Stimulated activated naive B cell treated with anti-CD40 and anti-IgM and Interleukin-4, amounts not matched to agents 10 μg/mL and 1 μg/mL and 100 μg/mL, for 72 hours (primary cell): ENCODE results near the gene HCRTR1.
A peak's percentile ranks its signal among the peaks of the same experiment; 100 is the strongest.

Experiments
- ATAC-seq, 2 donors: fragments of 150-1000 bp; cut with Tn5 transposase; replicated peaks; 2 replicates each; pipeline ENCODE4 v1.10.0; 2021; ENCODE audit warnings: moderate library complexity in 1 of 2
- DNase-seq: peaks from one replicate; pipeline ENCODE4 v3.0.0; 2021
- H3K27ac Mint-ChIP-seq: one replicate; pipeline ENCODE4 v1.8.0; 2022; ENCODE audit warnings: mild to moderate bottlenecking, mixed read lengths
- H3K27me3 Mint-ChIP-seq, 2 donors: one replicate each; pipeline ENCODE4 v1.8.0; 2022; ENCODE audit warnings: mixed read lengths in 2 of 2
- H3K36me3 Mint-ChIP-seq, 2 donors: one replicate each; pipeline ENCODE4 v1.8.0; 2022; ENCODE audit warnings: mixed read lengths in 2 of 2, mild to moderate bottlenecking in 1 of 2
- H3K4me1 Mint-ChIP-seq, 2 donors: one replicate each; pipeline ENCODE4 v1.8.0; 2022; ENCODE audit warnings: mixed read lengths in 2 of 2, mild to moderate bottlenecking in 1 of 2
- H3K4me3 Mint-ChIP-seq, 2 donors: one replicate each; pipeline ENCODE4 v1.8.0; 2022; ENCODE audit warnings: mild to moderate bottlenecking in 2 of 2, mixed read lengths in 2 of 2, moderate library complexity in 1 of 2
- H3K9me3 Mint-ChIP-seq, 2 donors: one replicate each; pipeline ENCODE4 v1.8.0; 2022; ENCODE audit warnings: mixed read lengths in 2 of 2, mild to moderate bottlenecking in 1 of 2

Gene HCRTR1

DNA sequence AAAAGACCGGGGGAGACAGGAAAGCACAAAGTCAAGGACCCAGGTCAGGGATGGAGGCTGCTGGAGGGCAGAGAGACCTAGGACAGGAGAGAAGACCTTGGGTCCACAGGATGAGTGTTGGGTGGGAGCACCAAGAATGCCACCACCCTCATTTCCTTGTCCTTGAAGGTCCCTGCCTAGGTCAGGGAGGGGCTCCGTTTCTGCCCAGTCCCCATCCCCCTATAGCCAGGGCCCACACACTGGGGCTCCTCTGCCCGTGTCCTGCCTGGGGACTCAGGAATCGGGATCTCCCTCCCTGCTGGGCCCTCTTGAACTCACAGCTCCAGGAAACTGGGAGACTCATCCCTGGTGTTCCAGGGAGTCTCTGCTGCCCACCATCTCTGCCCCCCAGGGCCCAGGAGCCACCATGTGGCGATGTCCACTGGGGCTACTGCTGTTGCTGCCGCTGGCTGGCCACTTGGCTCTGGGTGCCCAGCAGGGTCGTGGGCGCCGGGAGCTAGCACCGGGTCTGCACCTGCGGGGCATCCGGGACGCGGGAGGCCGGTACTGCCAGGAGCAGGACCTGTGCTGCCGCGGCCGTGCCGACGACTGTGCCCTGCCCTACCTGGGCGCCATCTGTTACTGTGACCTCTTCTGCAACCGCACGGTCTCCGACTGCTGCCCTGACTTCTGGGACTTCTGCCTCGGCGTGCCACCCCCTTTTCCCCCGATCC lies 40.6 kb upstream of the HCRTR1 start:
- Mint-ChIP-seq H3K36me3 (no peaks in the 10 kb centered on the region), H3K4me1 (peaks cover 8% of the 10 kb centered on the region in 2 donors), H3K9me3 (no peaks in the 10 kb centered on the region), H3K27ac (peak overlapping the region; percentile 49), H3K27me3 (peaks cover 14 to 25% of the 10 kb centered on the region in 2 donors), H3K4me3 (no peak overlapping the region)
- no peak for DNase-seq
- ATAC-seq: no peak

GRCh38 chr1:31577515-31578192 lies 39.8 kb upstream of the HCRTR1 start:
- no peak overlapping the region for H3K4me3 Mint-ChIP-seq
- H3K27ac Mint-ChIP-seq: no peak overlapping the region

GRCh38 chr1:31579374-31579773 lies 38.1 kb upstream of the HCRTR1 start:
- H3K4me1 Mint-ChIP-seq: peaks cover 6 to 7% of the 10 kb centered on the region in 2 donors

More at GRCh38 chr1:31577515-31578192, 39.8 kb upstream of the HCRTR1 start:
- Mint-ChIP-seq H3K9me3 (no peaks in the 10 kb centered on the region), H3K27me3 (peaks cover 14 to 25% of the 10 kb centered on the region in 2 donors), H3K36me3 (no peaks in the 10 kb centered on the region), H3K4me1 (peaks cover 6 to 7% of the 10 kb centered on the region in 2 donors)
- DNase-seq: no peak
- no peak for ATAC-seq

GRCh38 chr1:31580513-31580870 lies 37.0 kb upstream of the HCRTR1 start:
- ATAC-seq: no peak
- H3K27me3 Mint-ChIP-seq: peaks cover 9 to 13% of the 10 kb centered on the region in 2 donors
- no peak for DNase-seq
- H3K9me3 Mint-ChIP-seq: no peaks in the 10 kb centered on the region
- H3K4me3 Mint-ChIP-seq: no peak overlapping the region
- H3K36me3 Mint-ChIP-seq: no peaks in the 10 kb centered on the region
- H3K4me1 Mint-ChIP-seq: peaks cover 6 to 7% of the 10 kb centered on the region in 2 donors
- no peak overlapping the region for H3K27ac Mint-ChIP-seq

More at GRCh38 chr1:31579374-31579773, 38.1 kb upstream of the HCRTR1 start:
- DNase-seq: no peak
- Mint-ChIP-seq H3K27me3 (peaks cover 9 to 20% of the 10 kb centered on the region in 2 donors), H3K9me3 (no peaks in the 10 kb centered on the region), H3K4me3 (no peak overlapping the region), H3K27ac (no peak overlapping the region), H3K36me3 (no peaks in the 10 kb centered on the region)
- ATAC-seq: no peak

- DNase-seq (no peak), ATAC-seq (no peak)
- Mint-ChIP-seq H3K4me1 (peaks cover 6% of the 10 kb centered on the region in 2 donors), H3K27me3 (peaks cover 7 to 8% of the 10 kb centered on the region in 2 donors), H3K27ac (no peak overlapping the region), H3K4me3 (no peak overlapping the region), H3K9me3 (no peaks in the 10 kb centered on the region), H3K36me3 (no peaks in the 10 kb centered on the region)
These were observed 36.4 kb upstream of the HCRTR1 start for GRCh38 chr1:31580891-31581603.

- no peak for DNase-seq
- Mint-ChIP-seq H3K4me1 (no peaks in the 10 kb centered on the region), H3K27ac (no peak overlapping the region), H3K36me3 (no peaks in the 10 kb centered on the region), H3K9me3 (no peaks in the 10 kb centered on the region), H3K4me3 (no peak overlapping the region), H3K27me3 (peaks cover 4 to 5% of the 10 kb centered on the region in 2 donors)
- no peak for ATAC-seq
These were observed 35.4 kb upstream of the HCRTR1 start for GRCh38 chr1:31581821-31582810.

- H3K27ac Mint-ChIP-seq: no peak overlapping the region
- no peak overlapping the region for H3K4me3 Mint-ChIP-seq
- H3K36me3 Mint-ChIP-seq: no peaks in the 10 kb centered on the region
- no peaks in the 10 kb centered on the region for H3K9me3 Mint-ChIP-seq
- ATAC-seq: no peak
- DNase-seq: no peak
- H3K4me1 Mint-ChIP-seq: peaks cover 2 to 8% of the 10 kb centered on the region in 2 donors
- peaks cover 11 to 13% of the 10 kb centered on the region in 2 donors for H3K27me3 Mint-ChIP-seq
These were observed 34.2 kb upstream of the HCRTR1 start for GRCh38 chr1:31583082-31583994.

GRCh38 chr1:31583995-31584868 lies 33.3 kb upstream of the HCRTR1 start:
- H3K9me3 Mint-ChIP-seq: no peaks in the 10 kb centered on the region
- DNase-seq: no peak
- peaks cover 3 to 10% of the 10 kb centered on the region in 2 donors for H3K4me1 Mint-ChIP-seq
- H3K27ac Mint-ChIP-seq: no peak overlapping the region
- no peaks in the 10 kb centered on the region for H3K36me3 Mint-ChIP-seq
- ATAC-seq: no peak
- H3K4me3 Mint-ChIP-seq: no peak overlapping the region
- H3K27me3 Mint-ChIP-seq: peaks cover 14 to 19% of the 10 kb centered on the region in 2 donors

DNA sequence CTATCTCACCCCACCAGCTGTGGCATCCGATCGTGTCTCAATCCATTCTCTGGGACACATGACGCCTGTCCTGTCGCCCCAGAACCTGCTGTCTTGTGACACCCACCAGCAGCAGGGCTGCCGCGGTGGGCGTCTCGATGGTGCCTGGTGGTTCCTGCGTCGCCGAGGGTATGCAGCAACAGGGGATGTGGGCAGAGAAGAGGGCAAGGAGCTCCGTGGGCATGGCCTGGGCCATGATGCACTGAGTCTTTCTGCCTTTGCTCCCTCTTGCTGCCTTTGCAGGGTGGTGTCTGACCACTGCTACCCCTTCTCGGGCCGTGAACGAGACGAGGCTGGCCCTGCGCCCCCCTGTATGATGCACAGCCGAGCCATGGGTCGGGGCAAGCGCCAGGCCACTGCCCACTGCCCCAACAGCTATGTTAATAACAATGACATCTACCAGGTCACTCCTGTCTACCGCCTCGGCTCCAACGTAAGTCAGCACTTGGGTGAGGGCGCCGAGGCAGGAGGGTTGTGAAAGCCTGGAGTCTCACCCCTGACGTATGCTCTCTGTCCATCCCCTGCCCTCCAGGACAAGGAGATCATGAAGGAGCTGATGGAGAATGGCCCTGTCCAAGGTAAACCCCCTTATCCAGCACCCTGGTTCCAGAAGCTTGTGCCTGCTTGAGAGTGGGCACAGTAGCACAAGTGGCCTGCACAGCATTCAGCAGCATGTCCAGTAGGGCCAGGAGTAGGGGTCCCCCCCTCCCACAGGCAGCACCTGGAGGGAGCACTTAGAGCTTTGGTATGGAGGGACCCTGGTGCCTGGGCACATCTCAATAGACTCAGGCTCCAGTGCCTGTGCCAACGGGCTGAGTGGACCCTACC lies 32.4 kb upstream of the HCRTR1 start:
- Mint-ChIP-seq H3K4me3 (no peak overlapping the region), H3K4me1 (peaks cover 4 to 10% of the 10 kb centered on the region in 2 donors), H3K9me3 (no peaks in the 10 kb centered on the region), H3K27ac (peak overlapping the region; percentile 17), H3K27me3 (peaks cover 15 to 22% of the 10 kb centered on the region in 2 donors), H3K36me3 (no peaks in the 10 kb centered on the region)
- no peak for ATAC-seq
- DNase-seq: no peak

GRCh38 chr1:31585736-31586365 lies 31.6 kb upstream of the HCRTR1 start:
- H3K27ac Mint-ChIP-seq: no peak overlapping the region
- H3K36me3 Mint-ChIP-seq: no peaks in the 10 kb centered on the region
- H3K4me3 Mint-ChIP-seq: no peak overlapping the region
- ATAC-seq (no peak), DNase-seq (no peak)
- H3K9me3 Mint-ChIP-seq: no peaks in the 10 kb centered on the region
- peaks cover 21 to 22% of the 10 kb centered on the region in 2 donors for H3K27me3 Mint-ChIP-seq
- H3K4me1 Mint-ChIP-seq: peaks cover 4 to 10% of the 10 kb centered on the region in 2 donors
